Endothelial cell of umbilical vein (primary cell): Measurements from ENCODE around the gene ANKUB1. TPM values are rescaled to one million over a fixed set of nuclear protein-coding genes. Genes with fewer than 3 reads are reported as not detected.

Experiments
- BruUV-seq: library from RNA; stranded (reverse); fragments of 400-500 nt; replicated peaks from 2 replicates; lab custom pipeline; 2021; lab: Mats Ljungman, UMichigan
- CTCF ChIA-PET: fragments of 300-600, 350-600 bp; sonication (Branson Sonifier 250); formaldehyde crosslinking; loops from one replicate; lab custom pipeline; 2021; ENCODE audit warnings: antibody characterized with exemption, inconsistent platforms; lab: Charles Lee
- POLR2A ChIA-PET: fragments of 300-600, 350-600 bp; sonication (Branson Sonifier 250); formaldehyde crosslinking; loops from one replicate; lab custom pipeline; 2021; ENCODE audit warnings: antibody characterized with exemption, inconsistent platforms; lab: Charles Lee
- DNase-seq: peaks from one replicate; pipeline ENCODE4 v3.0.0-alpha.2; 2011; ENCODE audit warnings: low read depth, low spot score
- FAIRE-seq: peaks from 2 replicates; lab custom pipeline; 2011; peaks lifted over from hg19 to GRCh38; lab: Jason Lieb, UNC
- H2AFZ ChIP-seq: 2 replicates; pipeline ENCODE4 v1.6.0; 2012; ENCODE audit warnings: low read depth, low read length, control low read depth, inconsistent platforms
- H3K27ac ChIP-seq: 2 replicates; pipeline ENCODE4 v1.5.1; 2011; ENCODE audit warnings: low read depth, mild to moderate bottlenecking, control low read depth, low read length, moderate library complexity; ENCODE audit not compliant: insufficient read depth
- H3K27me3 ChIP-seq, 2 experiments: 2 replicates each; pipeline versions ENCODE4 v1.6.0 to v1.6.1; 2011; ENCODE audit warnings: low read length in 2 of 2, mixed read lengths in 1 of 2; ENCODE audit not compliant: control insufficient read depth in 2 of 2, insufficient read depth in 2 of 2
- H3K36me3 ChIP-seq, 2 experiments: 2 replicates in 1 of 2; 3 replicates in 1 of 2; pipeline ENCODE4 v1.5.1; 2011; ENCODE audit warnings: low read length in 2 of 2, mild to moderate bottlenecking in 1 of 2, moderate library complexity in 1 of 2; ENCODE audit not compliant: control insufficient read depth in 2 of 2, insufficient read depth in 2 of 2; ENCODE audit errors: extremely low read depth in 1 of 2
- H3K4me1 ChIP-seq: 3 replicates; pipeline ENCODE4 v1.5.1; 2011; ENCODE audit warnings: mild to moderate bottlenecking, low read length; ENCODE audit not compliant: control insufficient read depth, insufficient read depth; ENCODE audit errors: extremely low read depth
- H3K4me2 ChIP-seq: 2 replicates; pipeline ENCODE4 v1.6.1; 2011; ENCODE audit warnings: low read length, control low read depth, mixed read lengths; ENCODE audit not compliant: insufficient read depth
- H3K4me3 ChIP-seq, 3 experiments: fragments of 200-600 bp in 1 of 3; sonication (generic), shearing (Covaris generic) in 1 of 3; replicated peaks in 1 of 3; 2 replicates each; pipeline ENCODE4 v1.5.1; 2011 to 2016; ENCODE audit warnings: control low read depth in 3 of 3, low read length in 3 of 3, mild to moderate bottlenecking in 2 of 3, inconsistent platforms in 1 of 3, low read depth in 1 of 3, moderate library complexity in 1 of 3; ENCODE audit not compliant: insufficient read depth in 1 of 3
- H3K79me2 ChIP-seq: 2 replicates; pipeline ENCODE4 v1.6.0; 2012; ENCODE audit warnings: low read length, inconsistent platforms; ENCODE audit not compliant: control insufficient read depth, insufficient read depth
- H3K9ac ChIP-seq: replicated peaks from 2 replicates; pipeline ENCODE3; 2011; ENCODE audit warnings: low read length, control low read depth; ENCODE audit not compliant: insufficient read depth; ENCODE audit errors: extremely low read depth
- H3K9me1 ChIP-seq: replicated peaks from 3 replicates; pipeline ENCODE4 v1.6.0; 2011; ENCODE audit warnings: mild to moderate bottlenecking, low read length; ENCODE audit not compliant: control insufficient read depth, insufficient read depth; ENCODE audit errors: extremely low read depth
- H3K9me3 ChIP-seq: replicated peaks from 2 replicates; pipeline ENCODE4 v1.5.1; 2012; ENCODE audit warnings: low read length, inconsistent platforms; ENCODE audit not compliant: control insufficient read depth, insufficient read depth
- H4K20me1 ChIP-seq: replicated peaks from 2 replicates; pipeline ENCODE3; 2011; ENCODE audit warnings: mild to moderate bottlenecking, low read length; ENCODE audit not compliant: control insufficient read depth, insufficient read depth; ENCODE audit errors: extremely low read depth
- CTCF ChIP-seq, 2 donors: IDR thresholded peaks; 1 replicate in 1 of 2; 2 replicates in 1 of 2; pipeline ENCODE4 v1.5.1; 2011; ENCODE audit warnings: low read length in 2 of 2, mild to moderate bottlenecking in 2 of 2, moderate library complexity in 2 of 2, control low read depth in 1 of 2, inconsistent platforms in 1 of 2, low read depth in 1 of 2; ENCODE audit not compliant: insufficient read depth in 1 of 2; ENCODE audit errors: extremely low read depth in 1 of 2
- GATA2 ChIP-seq: IDR thresholded peaks from 2 replicates; pipeline ENCODE4 v1.7.0; 2011; ENCODE audit warnings: low read depth, mild to moderate bottlenecking, moderate library complexity, mixed read lengths, low read length; ENCODE audit not compliant: insufficient read length, insufficient read depth
- MYC ChIP-seq: IDR thresholded peaks from one replicate; pipeline ENCODE4 v1.6.1; 2011; ENCODE audit warnings: mild to moderate bottlenecking, low read depth, low read length
- POLR2A ChIP-seq: IDR thresholded peaks from 2 replicates; pipeline ENCODE4 v1.6.1; 2012; ENCODE audit warnings: low read depth, mild to moderate bottlenecking, control low read depth, low read length
- POLR2AphosphoS5 ChIP-seq: IDR thresholded peaks from 2 replicates; pipeline ENCODE4 v1.6.1; 2012; ENCODE audit warnings: low read depth, mild to moderate bottlenecking, control low read depth, low read length, moderate library complexity; ENCODE audit not compliant: insufficient read depth
- dilution Hi-C: fragments of 300-500 bp; cut with MboI; formaldehyde crosslinking; loops from one replicate; pipeline ENCODE4 v1.15.0; 2019; ENCODE audit warnings: low sequenced_read_pairs; ENCODE audit not compliant: extremely low pct_ligation_motif_present
- intact Hi-C: fragments of 100-400 bp; cut with micrococcal nuclease; formaldehyde crosslinking; loops from one replicate; pipeline ENCODE4 v1.10.0; 2022
- polyA plus RNA-seq, 4 experiments: library from polyadenylated mRNA; depleted of rRNA in 3 of 4; stranded (reverse) in 3 of 4; unstranded in 1 of 4; fragments of >200 nt; gene quantifications; 2 replicates each; pipeline versions ENCODE4 v1.2.1 to v1.2.3, GENCODE V29; 2011 to 2012; ENCODE audit warnings: missing spikeins in 1 of 4
- total RNA-seq: library from RNA; stranded (reverse); gene quantifications from 2 replicates; pipeline ENCODE4 v1.2.3, GENCODE V29; 2021

Gene ANKUB1
- total and polyA plus RNA-seq, 2 donors (not counting 3 experiments of a cell fraction or from before 2014, with no cell fraction given), result not detected

DNA sequence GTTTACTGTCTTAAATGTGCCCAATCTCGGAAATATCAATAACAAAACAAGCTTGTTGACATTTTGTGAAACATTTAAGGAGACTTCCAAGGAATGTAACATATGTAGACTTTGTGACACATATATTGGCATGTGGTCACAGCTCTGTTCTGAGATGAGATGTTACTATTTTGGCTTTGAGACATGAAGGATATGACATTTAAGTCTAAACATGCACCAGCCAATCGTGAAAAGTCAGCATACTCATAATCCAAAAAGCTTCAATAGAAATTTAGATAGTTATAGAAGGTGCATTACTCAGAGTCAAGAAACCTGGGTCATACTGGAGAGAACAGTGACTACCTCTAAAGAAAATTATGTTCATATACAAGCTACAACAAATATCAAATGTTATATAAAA is 53.5 kb downstream of the ANKUB1 start:
- H3K36me3 ChIP-seq, result peaks cover 0 to 5% of the 10 kb centered on the region in 2 experiments
- no peaks in the 10 kb centered on the region for H3K27me3 ChIP-seq
- no peaks in the 10 kb centered on the region for H4K20me1 ChIP-seq
- no peaks in the 10 kb centered on the region for H3K4me1 ChIP-seq
- POLR2A ChIA-PET, result no interaction called here
- CTCF ChIA-PET, result interaction anchor here (1.8 kb wide), 1 partner anchor 13 kb away, joined by 7 read pairs; the partner anchor contains the start of gene COMMD2
- H3K27ac ChIP-seq, result no peak overlapping the region
- H3K9me3 ChIP-seq, result no peaks in the 10 kb centered on the region
- dilution Hi-C loops (loop anchor here (25.0 kb wide), 1 partner anchor 227 kb away; no protein-coding TSS in a partner anchor), intact Hi-C loops (no loop called here)
- DNase-seq (no peak), FAIRE-seq (peak; percentile 12)
- TF ChIP-seq MYC, result no peak
- TF ChIP-seq GATA2, result no peak
- no peak for TF ChIP-seq POLR2AphosphoS5
- H2AFZ ChIP-seq, result no peak overlapping the region
- H3K9ac ChIP-seq, result no peak overlapping the region
- H3K4me3 ChIP-seq, result no peak overlapping the region
- H3K9me1 ChIP-seq, result no peaks in the 10 kb centered on the region
- no peak overlapping the region for H3K4me2 ChIP-seq
- H3K79me2 ChIP-seq, result no peaks in the 10 kb centered on the region
- no TSS peak for BruUV-seq

- dilution Hi-C loops, result loop anchor here (25.0 kb wide), 1 partner anchor 225 kb away; no protein-coding TSS in a partner anchor
- no TSS peak for BruUV-seq
- intact Hi-C loops, result no loop called here
- no peak overlapping the region for H3K4me2 ChIP-seq
- no peaks in the 10 kb centered on the region for H3K79me2 ChIP-seq
- no peak overlapping the region for H3K9ac ChIP-seq
- no peaks in the 10 kb centered on the region for H3K9me1 ChIP-seq
- TF ChIP-seq CTCF (IDR thresholded peaks at IDR 0.05; ENCODE audit: extremely low read depth in 1 of 2, insufficient read depth in 1 of 2, low read depth in 1 of 2, low read length in 2 of 2) (no peak), POLR2A (no peak)
- H3K27ac ChIP-seq, result no peak overlapping the region
- FAIRE-seq (no peak), DNase-seq (no peak)
- peaks cover 0 to 5% of the 10 kb centered on the region in 2 experiments for H3K36me3 ChIP-seq
- H3K4me3 ChIP-seq, result no peak overlapping the region
- no peaks in the 10 kb centered on the region for H3K9me3 ChIP-seq
- H3K4me1 ChIP-seq, result no peaks in the 10 kb centered on the region
- H4K20me1 ChIP-seq, result no peaks in the 10 kb centered on the region
- H3K27me3 ChIP-seq, result no peaks in the 10 kb centered on the region
- ChIA-PET POLR2A (no interaction called here), CTCF (interaction anchor here (0.8 kb wide), 1 partner anchor 71 kb away, joined by 3 read pairs; no protein-coding TSS in a partner anchor)
- H2AFZ ChIP-seq, result no peak overlapping the region
These were observed 55.5 kb downstream of the ANKUB1 start for GRCh38 chr3:149736953-149737205.
